GM12878 (cell line): ENCODE measurements around the gene MICALL2. TPM values are rescaled to one million over a fixed set of nuclear protein-coding genes. Genes with fewer than 3 reads are reported as not detected.

Experiments
- ATAC-seq: fragments of 200-7000 bp; cut with Tn5 transposase; 3 replicates; pipeline ENCODE4 v1.9.1; 2020; ENCODE audit warnings: mild to moderate bottlenecking, moderate library complexity
- BruUV-seq: library from RNA; stranded (reverse); fragments of 400-500 nt; replicated peaks from 2 replicates; lab custom pipeline; 2021; lab: Mats Ljungman, UMichigan
- CTCF ChIA-PET: fragments of 300-600 bp; sonication (Branson Sonifier 250); formaldehyde crosslinking; extraction: SDS; loops from one replicate; lab custom pipeline; 2021; ENCODE audit warnings: inconsistent platforms; lab: Yijun Ruan, JAX
- POLR2A ChIA-PET: fragments of 350-600 bp; formaldehyde crosslinking; extraction: SDS; loops from one replicate; lab custom pipeline; 2021; ENCODE audit warnings: inconsistent platforms; lab: Charles Lee
- RAD21 ChIA-PET: fragments of 300-600 bp; sonication (Branson Sonifier 250); formaldehyde crosslinking; loops from one replicate; lab custom pipeline; 2023; ENCODE audit warnings: antibody characterized with exemption; ENCODE audit not compliant: unreplicated experiment; lab: Charles Lee
- SMC1A ChIA-PET: fragments of 300-600 bp; sonication (Branson Sonifier 250); formaldehyde crosslinking; loops from one replicate; lab custom pipeline; 2023; ENCODE audit not compliant: unreplicated experiment, uncharacterized antibody; lab: Charles Lee
- DNase-seq: peaks from one replicate; pipeline ENCODE4 v3.0.0-alpha.2; 2011; ENCODE audit warnings: low read depth, low spot score
- FAIRE-seq: peaks from 3 replicates; lab custom pipeline; 2011; peaks lifted over from hg19 to GRCh38; lab: Jason Lieb, UNC
- H2AFZ ChIP-seq: 2 replicates; pipeline ENCODE4 v1.6.0; 2011; ENCODE audit warnings: low read depth, low read length, control low read depth; ENCODE audit not compliant: control insufficient read depth
- H3K27ac ChIP-seq: 2 replicates; pipeline ENCODE4 v1.5.1; 2011; ENCODE audit warnings: control low read depth; ENCODE audit not compliant: control insufficient read depth, insufficient read depth
- H3K27me3 ChIP-seq, 2 experiments: replicated peaks in 1 of 2; 2 replicates each; pipeline versions ENCODE4 v1.6.0 to v1.6.1; 2011; ENCODE audit warnings: low read length in 1 of 2; ENCODE audit not compliant: control insufficient read depth in 2 of 2, insufficient read depth in 2 of 2
- H3K36me3 ChIP-seq, 2 experiments: 2 replicates each; pipeline ENCODE4 v1.5.1; 2011; ENCODE audit warnings: low read length in 1 of 2; ENCODE audit not compliant: control insufficient read depth in 2 of 2, insufficient read depth in 2 of 2
- H3K4me1 ChIP-seq: 2 replicates; pipeline ENCODE4 v1.6.1; 2011; ENCODE audit warnings: mild to moderate bottlenecking, low read length, moderate library complexity, mixed read lengths; ENCODE audit not compliant: control insufficient read depth, insufficient read depth
- H3K4me2 ChIP-seq: 2 replicates; pipeline ENCODE4 v1.6.0; 2011; ENCODE audit warnings: control low read depth; ENCODE audit not compliant: control insufficient read depth, insufficient read depth
- H3K4me3 ChIP-seq: fragments of 200-600 bp; sonication (generic); 2 replicates; pipeline ENCODE4 v1.5.1; 2016
- H3K79me2 ChIP-seq: 2 replicates; pipeline ENCODE4 v1.6.0; 2011; ENCODE audit warnings: low read length; ENCODE audit not compliant: control insufficient read depth, insufficient read depth
- H3K9ac ChIP-seq: 2 replicates; pipeline ENCODE4 v1.8.0; 2011; ENCODE audit warnings: low read length, control low read depth, mixed read lengths; ENCODE audit not compliant: control insufficient read depth, insufficient read depth
- H3K9me3 ChIP-seq: replicated peaks from 3 replicates; pipeline ENCODE4 v1.5.1; 2011; ENCODE audit warnings: mild to moderate bottlenecking, low read length; ENCODE audit not compliant: control insufficient read depth, insufficient read depth
- H4K20me1 ChIP-seq: 2 replicates; pipeline ENCODE4 v1.6.0; 2011; ENCODE audit not compliant: control insufficient read depth, insufficient read depth
- BHLHE40 ChIP-seq, 2 experiments: fragments of 450-650 bp in 1 of 2; IDR thresholded peaks; 2 replicates each; pipeline ENCODE4 v1.6.1; 2011 to 2017; ENCODE audit warnings: low read depth in 2 of 2, borderline replicate concordance in 1 of 2, improper control_type of control experiment in 1 of 2, low read length in 1 of 2, mild to moderate bottlenecking in 1 of 2
- CTCF ChIP-seq, 3 experiments: IDR thresholded peaks in 2 of 3; conservative IDR thresholded peaks in 1 of 3; 2 replicates each; pipeline ENCODE4 v1.5.1; 2011; ENCODE audit warnings: low read depth in 3 of 3, low read length in 3 of 3, mild to moderate bottlenecking in 3 of 3, control low read depth in 2 of 3, moderate library complexity in 2 of 3, inconsistent platforms in 1 of 3, mixed read lengths in 1 of 3; ENCODE audit not compliant: control insufficient read depth in 2 of 3, insufficient read depth in 1 of 3; ENCODE audit errors: extremely low read depth in 1 of 3
- EED ChIP-seq: sonication (generic); IDR thresholded peaks from 2 replicates; pipeline ENCODE4 v1.6.1; 2016; ENCODE audit warnings: antibody characterized with exemption, low read depth
- EGR1 ChIP-seq, 2 experiments: IDR thresholded peaks; 1 replicate in 1 of 2; 2 replicates in 1 of 2; pipeline ENCODE4 v1.6.1; 2011 to 2012; ENCODE audit warnings: low read depth in 2 of 2, low read length in 2 of 2, borderline replicate concordance in 1 of 2, mild to moderate bottlenecking in 1 of 2, moderate library complexity in 1 of 2
- EP300 ChIP-seq, 2 experiments: fragments of 150-350 bp in 1 of 2; IDR thresholded peaks; 2 replicates each; pipeline ENCODE4 v1.6.1; 2011 to 2012; ENCODE audit warnings: low read depth in 2 of 2, low read length in 2 of 2, borderline replicate concordance in 1 of 2, improper control_type of control experiment in 1 of 2, inconsistent platforms in 1 of 2; ENCODE audit not compliant: control insufficient read depth in 1 of 2
- IRF4 ChIP-seq: IDR thresholded peaks from 2 replicates; pipeline ENCODE4 v1.6.1; 2011; ENCODE audit warnings: low read depth, low read length
- LARP7 ChIP-seq: fragments of 450-650 bp; IDR thresholded peaks from 2 replicates; pipeline ENCODE4 v1.6.1; 2017; ENCODE audit warnings: mild to moderate bottlenecking
- NFYA ChIP-seq: IDR thresholded peaks from 2 replicates; pipeline ENCODE4 v1.6.1; 2011; ENCODE audit warnings: low read depth, mild to moderate bottlenecking, low read length, improper control_type of control experiment, borderline replicate concordance
- NRF1 ChIP-seq: conservative IDR thresholded peaks from 2 replicates; pipeline ENCODE4 v1.6.1; 2011; ENCODE audit warnings: mild to moderate bottlenecking, low read depth, low read length, improper control_type of control experiment
- POLR2A ChIP-seq: IDR thresholded peaks from 2 replicates; pipeline ENCODE4 v1.6.1; 2011; ENCODE audit warnings: low read depth, mild to moderate bottlenecking, low read length
- REST ChIP-seq: IDR thresholded peaks from 2 replicates; pipeline ENCODE4 v1.6.1; 2012; ENCODE audit warnings: mild to moderate bottlenecking, low read depth, low read length
- STAT1 ChIP-seq: fragments of 450-650 bp; conservative IDR thresholded peaks from 2 replicates; pipeline ENCODE4 v1.6.1; 2014; ENCODE audit warnings: antibody characterized with exemption, mild to moderate bottlenecking
- YBX1 ChIP-seq: fragments of 450-650 bp; IDR thresholded peaks from 2 replicates; pipeline ENCODE4 v1.6.1; 2016; ENCODE audit warnings: antibody characterized with exemption
- ZBED1 ChIP-seq: IDR thresholded peaks from 2 replicates; pipeline ENCODE4 v1.6.1; 2016; ENCODE audit warnings: borderline replicate concordance
- ZNF24 ChIP-seq: fragments of 450-650 bp; IDR thresholded peaks from 2 replicates; pipeline ENCODE4 v1.6.1; 2017; ENCODE audit warnings: antibody characterized with exemption, mild to moderate bottlenecking
- ZNF274 ChIP-seq: IDR thresholded peaks from one replicate; pipeline ENCODE4 v1.8.0; 2011; ENCODE audit not compliant: insufficient read length, insufficient read depth
- ZNF622 ChIP-seq: fragments of 450-650 bp; IDR thresholded peaks from 2 replicates; pipeline ENCODE4 v1.6.1; 2017; ENCODE audit warnings: mild to moderate bottlenecking, inconsistent platforms
- ZSCAN29 ChIP-seq: fragments of 450-650 bp; IDR thresholded peaks from 2 replicates; pipeline ENCODE4 v1.6.1; 2017; ENCODE audit warnings: mild to moderate bottlenecking, moderate library complexity
- WGBS: methylation state at CpG from one replicate; pipeline ENCODE4 v1.1.6; 2016; ENCODE audit warnings: low lambda C conversion rate; ENCODE audit not compliant: insufficient replicate concordance, insufficient coverage; ENCODE audit errors: missing lambda C conversion rate; 5-methylcytosine and 5-hydroxymethylcytosine counted together
- in situ Hi-C: fragments of 300-500 bp; cut with MboI; formaldehyde crosslinking; loops from 9 replicates; pipeline ENCODE4 v1.14.3; 2018; ENCODE audit warnings: mixed read lengths
- intact Hi-C: fragments of 100-400 bp; cut with micrococcal nuclease; formaldehyde crosslinking; loops from one replicate; pipeline ENCODE4 v1.14.2; 2022; ENCODE audit not compliant: unreplicated experiment
- polyA plus RNA-seq, 11 experiments: library from polyadenylated mRNA; depleted of rRNA in 4 of 11; unstranded in 6 of 11; stranded (reverse) in 5 of 11; fragments of >200 nt; fragmentation: Nextera tagmentation in 4 of 11; fragmentation: Illumina TruSeq in 1 of 11; extraction: Ambion mirVana in 4 of 11; extraction: Trizol in 1 of 11; gene quantifications; 1 replicate in 1 of 11; 2 replicates in 10 of 11; pipeline versions ENCODE4 v1.2.1 to v1.2.3, GENCODE V29; 2011 to 2016; ENCODE audit warnings: inconsistent platforms in 2 of 11, missing spikeins in 2 of 11, low read depth in 1 of 11
- total RNA-seq, 4 experiments: library from RNA; depleted of rRNA in 3 of 4; stranded (reverse); fragments of >200 nt in 3 of 4; fragmentation: Illumina TruSeq in 1 of 4; extraction: Trizol in 1 of 4; gene quantifications; 2 replicates each; pipeline versions ENCODE4 v1.2.1 to v1.2.3, GENCODE V29; 2013 to 2021

Gene MICALL2
- total and polyA plus RNA-seq, 10 of the 15 experiments (the other 5 are each of a cell fraction or from before 2014, with no cell fraction given): 0.04 to 1.7 (median 0.83) TPM; not detected in 3

GRCh38 chr7:1421020-1421790 is 38.1 kb downstream of the MICALL2 start (continued):
- no peak for TF ChIP-seq EED
- TF ChIP-seq LARP7: no peak
- no peak for TF ChIP-seq BHLHE40 (IDR thresholded peaks at IDR 0.05; ENCODE audit: borderline replicate concordance in 1 of 2, low read depth in 2 of 2, low read length in 1 of 2)
- TF ChIP-seq EP300 (IDR thresholded peaks at IDR 0.05; ENCODE audit: borderline replicate concordance in 1 of 2, control insufficient read depth in 1 of 2, low read depth in 2 of 2, low read length in 2 of 2): no peak

GRCh38 chr7:1419688-1420087 is 39.6 kb downstream of the MICALL2 start:
- ATAC-seq (no peak), FAIRE-seq (no peak), DNase-seq (no peak)
- no peaks in the 10 kb centered on the region for H3K79me2 ChIP-seq
- intact Hi-C loops: no loop called here
- no peak overlapping the region for H3K4me2 ChIP-seq
- WGBS: 68% methylated on average over 7 of the region's 7 CpGs
- no peak overlapping the region for H3K4me3 ChIP-seq
- peaks cover 0 to 2% of the 10 kb centered on the region in 2 experiments; a peak in 2 of 4 replicates for H3K27me3 ChIP-seq
- no peaks in the 10 kb centered on the region for H3K36me3 ChIP-seq
- H4K20me1 ChIP-seq: no peaks in the 10 kb centered on the region
- SMC1A ChIA-PET: no interaction called here
- BruUV-seq: no TSS peak
- RAD21 ChIA-PET: no interaction called here
- CTCF ChIA-PET: no interaction called here
- no peak overlapping the region for H2AFZ ChIP-seq
- no peak overlapping the region for H3K27ac ChIP-seq
- H3K9me3 ChIP-seq: no peaks in the 10 kb centered on the region
- POLR2A ChIA-PET: no interaction called here
- peaks cover 11% of the 10 kb centered on the region for H3K4me1 ChIP-seq
- TF ChIP-seq CTCF (IDR thresholded peaks at IDR 0.05 in 2 of 3, conservative IDR thresholded peaks at IDR 0.05 in 1 of 3; ENCODE audit: control insufficient read depth in 2 of 3, extremely low read depth in 1 of 3, insufficient read depth in 1 of 3, low read depth in 3 of 3, low read length in 3 of 3) (no peak), ZNF24 (no peak), STAT1 (no peak), POLR2A (no peak), EGR1 (IDR thresholded peaks at IDR 0.05; ENCODE audit: borderline replicate concordance in 1 of 2, low read depth in 2 of 2, low read length in 2 of 2) (no peak), NRF1 (no peak), REST (no peak), ZBED1 (no peak), IRF4 (no peak), ZSCAN29 (no peak), ZNF274 (no peak), NFYA (no peak), LARP7 (no peak), ZNF622 (no peak), YBX1 (no peak)
- in situ Hi-C loops: no loop called here
- H3K9ac ChIP-seq: no peak overlapping the region
